Caki2 (cell line): ENCODE results near the gene GALNT9. TPM values are rescaled to one million over a fixed set of nuclear protein-coding genes. Genes with fewer than 3 reads are reported as not detected.
A peak's percentile ranks its signal among the peaks of the same experiment; 100 is the strongest.
"Not testable (repeated sequence)": the region's sequence is repeated elsewhere in the genome, so short reads cannot be mapped to it uniquely, and the experiment has no call there.

Experiments used
- DNase-seq: peaks from one replicate; pipeline ENCODE4 v3.0.0-alpha.2; 2015; ENCODE audit warnings: low read depth
- in situ Hi-C: cut with HindIII; loops from 2 replicates; pipeline ENCODE4 v1.10.0; 2016; ENCODE audit warnings: low sequenced_read_pairs, low pct_unique_long_range_greater_than_20kb, mixed read lengths
- total RNA-seq: library from RNA; depleted of rRNA; stranded (reverse); fragments of >200 nt; shearing (Covaris generic); gene quantifications from 2 replicates; pipeline ENCODE4 v1.2.3, GENCODE V29; 2014; ENCODE audit warnings: low replicate concordance

The GALNT9 gene
- total RNA-seq, 1 experiment from 2014 or later, result 14.6 TPM

- no peak for DNase-seq
- in situ Hi-C loops, result no loop called here
These were observed 31.0 kb upstream of the GALNT9 start for GRCh38 chr12:132360410-132360809.

GRCh38 chr12:132359971-132360370 is 30.6 kb upstream of the GALNT9 start:
- in situ Hi-C loops, result no loop called here
- no peak for DNase-seq

- no peak for DNase-seq
- in situ Hi-C loops, result no loop called here
These were observed 30.2 kb upstream of the GALNT9 start for GRCh38 chr12:132359551-132359950.

DNA sequence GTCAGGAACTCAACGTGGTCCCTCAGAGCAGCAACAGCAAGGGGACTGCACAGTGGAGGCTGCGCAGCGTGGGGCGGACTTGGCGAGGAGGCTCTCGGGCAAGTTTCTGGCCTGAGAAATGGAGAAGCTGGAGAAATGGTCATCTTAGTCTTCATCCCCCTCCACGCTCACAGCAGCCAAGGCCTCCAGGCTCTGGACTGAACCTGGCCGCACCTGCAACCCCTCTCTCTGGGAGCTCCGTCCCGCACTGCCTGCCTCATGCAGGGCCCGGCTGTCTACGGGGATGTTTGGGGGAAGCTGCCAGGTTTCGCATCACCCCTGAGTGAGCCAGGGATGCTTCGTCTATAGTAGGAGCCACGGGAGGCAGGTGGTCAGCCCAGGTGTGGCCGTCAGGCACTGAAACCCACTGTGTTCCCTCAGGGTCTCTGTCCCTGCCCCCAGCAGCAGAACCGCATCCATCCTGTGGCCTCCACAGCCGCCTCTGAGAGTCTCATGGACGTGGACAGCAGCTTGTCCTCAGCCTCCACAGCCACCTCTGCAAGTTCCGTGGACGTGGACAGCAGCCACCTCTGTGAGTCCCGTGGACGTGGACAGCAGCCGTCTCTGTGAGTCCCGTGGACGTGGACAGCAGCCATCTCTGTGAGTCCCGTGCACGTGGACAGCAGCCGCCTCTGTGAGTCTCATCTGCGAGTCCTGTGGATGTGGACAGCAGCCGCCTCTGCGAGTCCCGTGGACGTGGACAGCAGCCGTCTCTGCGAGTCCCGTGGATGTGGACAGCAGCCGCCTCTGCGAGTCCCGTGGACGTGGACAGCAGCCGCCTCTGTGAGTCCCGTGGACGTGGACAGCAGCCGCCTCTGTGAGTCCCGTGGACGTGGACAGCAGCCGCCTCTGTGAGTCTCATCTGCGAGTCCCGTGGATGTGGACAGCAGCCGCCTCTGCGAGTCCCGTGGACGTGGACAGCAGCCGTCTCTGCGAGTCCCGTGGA is 29.1 kb upstream of the GALNT9 start:
- in situ Hi-C loops, DNase-seq: not testable (repeated sequence)

DNA sequence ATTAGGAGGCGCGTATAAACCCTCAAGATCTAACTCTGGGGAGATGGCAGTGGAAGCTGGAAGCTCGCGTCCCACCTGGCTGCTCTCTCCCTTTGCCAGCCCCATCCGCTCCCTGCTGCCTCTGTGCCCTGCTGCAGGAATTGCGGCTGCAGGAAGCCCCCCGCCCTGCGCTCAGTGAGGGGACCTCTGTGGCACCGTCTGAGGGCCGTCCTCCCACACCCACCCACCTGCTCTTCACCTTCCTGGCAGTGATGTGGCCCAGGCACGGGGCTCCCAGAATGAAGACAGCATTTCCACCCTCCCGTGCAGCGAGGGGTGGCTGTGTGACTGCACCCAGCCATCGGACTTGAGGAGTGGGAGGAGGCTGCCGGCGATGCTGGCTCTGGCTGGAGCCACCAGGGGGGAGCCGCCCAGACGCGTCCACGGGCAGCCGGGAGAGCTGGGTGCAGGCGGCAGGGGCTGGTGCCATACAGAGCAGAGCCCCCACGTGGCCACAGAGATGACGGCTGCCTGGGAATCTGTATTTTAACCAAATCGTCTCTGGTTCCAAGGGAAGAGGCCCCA is 28.3 kb upstream of the GALNT9 start:
- no peak for DNase-seq
- in situ Hi-C loops, result no loop called here

- DNase-seq, result peak; percentile 64
- in situ Hi-C loops, result no loop called here
These were observed 27.6 kb upstream of the GALNT9 start for GRCh38 chr12:132356691-132357622.

GRCh38 chr12:132355742-132356681 is 26.6 kb upstream of the GALNT9 start:
- DNase-seq, result no peak
- in situ Hi-C loops, result no loop called here

DNA sequence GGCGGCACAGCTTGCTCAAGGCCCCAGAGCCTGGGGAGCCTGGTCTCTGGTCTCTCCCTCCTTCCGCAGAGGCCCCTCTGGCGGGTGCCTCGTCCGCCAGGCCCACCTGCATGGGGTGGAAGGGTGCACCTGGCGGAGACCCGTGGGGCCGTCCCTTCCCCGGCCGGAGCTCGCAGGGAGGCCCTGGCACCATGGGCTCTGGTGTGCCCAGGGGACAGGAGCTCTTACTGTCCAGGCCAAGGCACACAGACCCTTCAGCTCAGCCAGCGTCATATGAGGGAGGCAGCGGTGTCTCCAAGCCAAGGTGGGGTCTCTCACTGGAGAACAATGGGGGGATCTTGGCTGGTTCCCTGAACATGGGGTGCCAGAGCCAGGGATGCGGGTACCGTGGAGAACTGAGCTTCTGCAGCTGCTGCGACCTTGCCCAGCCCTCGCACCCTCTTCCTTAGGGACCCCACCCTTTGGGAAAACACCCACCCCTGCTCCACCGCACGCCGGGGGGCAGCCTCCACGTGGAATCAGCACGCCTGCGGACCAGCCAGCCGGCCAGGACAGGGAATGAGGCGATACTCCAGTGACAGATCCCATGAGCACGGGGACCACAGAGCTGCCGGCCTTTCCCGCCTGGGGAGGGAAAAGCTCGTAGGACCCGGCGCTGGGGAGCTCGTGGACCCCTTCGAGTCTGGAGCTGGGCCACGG is 25.7 kb upstream of the GALNT9 start:
- in situ Hi-C loops, result no loop called here
- no peak for DNase-seq

- no peak for DNase-seq
- in situ Hi-C loops, result no loop called here
These were observed 25.0 kb upstream of the GALNT9 start for GRCh38 chr12:132354211-132354981.

- no peak for DNase-seq
- in situ Hi-C loops, result no loop called here
These were observed 24.4 kb upstream of the GALNT9 start for GRCh38 chr12:132353811-132354210.

DNA sequence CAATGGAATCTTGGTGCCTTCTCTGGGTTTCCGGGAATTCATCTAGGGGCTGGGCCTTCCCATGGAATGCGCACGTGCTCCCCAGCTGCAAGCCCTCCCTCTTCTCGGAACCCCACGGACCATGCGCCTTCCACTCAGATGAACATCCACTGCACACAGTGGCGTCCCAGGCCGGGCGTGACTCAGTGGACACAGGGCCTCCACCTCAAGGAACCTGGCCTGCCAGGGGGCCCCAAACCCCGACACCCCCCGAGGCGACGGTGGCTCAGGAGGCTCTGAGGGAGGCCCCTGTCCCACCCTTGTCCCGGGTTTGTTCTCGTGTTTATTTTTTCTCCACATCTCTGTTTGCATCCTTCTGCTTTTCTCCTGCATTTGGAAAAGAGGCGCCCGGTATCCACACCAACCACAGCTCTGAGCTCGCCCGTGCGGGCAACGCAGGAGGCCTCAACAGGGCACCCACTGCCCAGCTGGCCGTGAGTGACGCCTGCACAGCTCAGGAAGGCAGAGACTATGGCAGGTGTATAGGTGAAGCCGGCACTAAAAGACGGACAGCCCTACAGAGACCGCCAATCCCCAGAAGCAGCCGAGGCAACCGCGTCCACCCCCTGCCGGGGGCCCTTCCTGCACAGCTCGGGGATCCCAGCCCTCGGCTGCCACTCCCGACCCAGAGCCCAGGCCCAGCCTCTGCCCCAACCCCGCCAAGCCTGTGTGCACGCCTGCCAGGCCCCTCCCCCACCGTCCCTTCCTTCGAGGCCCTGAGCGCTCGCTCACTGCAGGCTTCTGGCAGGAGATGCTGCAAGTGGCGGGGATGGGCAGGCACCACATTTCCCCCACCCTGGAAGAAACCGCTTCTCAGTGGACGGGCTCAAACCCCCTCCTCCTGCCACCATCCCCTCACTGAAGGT is 23.8 kb upstream of the GALNT9 start:
- no peak for DNase-seq
- in situ Hi-C loops, result no loop called here

GRCh38 chr12:132351751-132352495 is 22.5 kb upstream of the GALNT9 start:
- in situ Hi-C loops, result no loop called here

GRCh38 chr12:132349501-132350131 is 20.2 kb upstream of the GALNT9 start:
- in situ Hi-C loops, result no loop called here

More at GRCh38 chr12:132351751-132352495, 22.5 kb upstream of the GALNT9 start:
- DNase-seq, result no peak

DNA sequence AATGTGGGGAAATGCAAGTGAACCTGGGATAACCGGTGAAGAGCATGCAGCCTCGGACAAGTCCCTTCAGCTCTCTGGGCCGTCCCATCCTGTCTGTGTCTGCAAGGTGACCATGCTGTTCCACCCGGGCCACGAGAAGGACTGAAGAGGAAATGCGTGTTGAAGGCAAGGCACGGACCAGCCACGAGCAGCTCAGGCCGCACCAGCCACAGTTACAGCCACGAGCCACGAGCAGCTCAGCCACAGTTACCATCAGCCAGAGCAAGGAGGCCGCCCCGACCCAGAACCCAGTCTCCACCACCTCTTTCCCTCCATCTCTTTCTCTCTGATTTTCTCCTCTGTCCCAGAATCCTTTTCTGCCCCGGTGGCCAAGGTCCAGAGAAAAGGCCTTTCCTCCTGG is 18.8 kb upstream of the GALNT9 start:
- in situ Hi-C loops, result no loop called here
- DNase-seq, result no peak

More at GRCh38 chr12:132349501-132350131, 20.2 kb upstream of the GALNT9 start:
- DNase-seq, result no peak
